GM12874 (cell line): ENCODE results near the gene MOSPD3.

Experiments used
- CTCF ChIP-seq: IDR thresholded peaks from 2 replicates; pipeline ENCODE4 v1.5.1; 2011; ENCODE audit warnings: low read depth, mild to moderate bottlenecking, control low read depth, low read length, moderate library complexity; ENCODE audit not compliant: insufficient read depth

MOSPD3 gene

GRCh38 chr7:100611983-100612729, at the start of gene MOSPD3:
Gene MOSPD3, plus strand, starts transcription at chr7:100612540. Its CDS starts 252 bp downstream, at chr7:100612792.
- TF ChIP-seq CTCF = 0 out of 2 replicates have a peak, but pooled peaks have one; percentile 0

GRCh38 chr7:100563100-100563564, 49.2 kb upstream of the MOSPD3 start:
- TF ChIP-seq CTCF = no peak

GRCh38 chr7:100563809-100564400, 48.4 kb upstream of the MOSPD3 start:
- peak; percentile 96 for TF ChIP-seq CTCF

- no peak for TF ChIP-seq CTCF
Observed at GRCh38 chr7:100565133-100565571, 47.2 kb upstream of the MOSPD3 start.

- TF ChIP-seq CTCF = no peak
Observed at GRCh38 chr7:100566018-100566531, 46.3 kb upstream of the MOSPD3 start.

GRCh38 chr7:100567031-100567730, 45.2 kb upstream of the MOSPD3 start:
- no peak for TF ChIP-seq CTCF

GRCh38 chr7:100567751-100568175, 44.6 kb upstream of the MOSPD3 start:
- no peak for TF ChIP-seq CTCF
